ENCODE measurements around the gene LY6G5C.

GRCh38 chr6:31718265-31718664, 37.4 kb upstream of the LY6G5C start:
- no peak for TF ChIP-seq ZBTB33 (CRISPR knock-in tag; IDR thresholded peaks at IDR 0.05)
- no peak for TF ChIP-seq JUN (CRISPR knock-in tag; IDR thresholded peaks at IDR 0.05)
- no peak for TF ChIP-seq SMC3 (IDR thresholded peaks at IDR 0.05; ENCODE audit: low read length)
- TF ChIP-seq REST (IDR thresholded peaks at IDR 0.05; ENCODE audit: borderline replicate concordance in 1 of 2, low read depth in 1 of 2, low read length in 2 of 2) = no peak
- TF ChIP-seq CTCF (CRISPR knock-in tag; IDR thresholded peaks at IDR 0.05) = no peak
- no peak for TF ChIP-seq MAX (IDR thresholded peaks at IDR 0.05)
- no peak for TF ChIP-seq ZNF274 (CRISPR knock-in tag; IDR thresholded peaks at IDR 0.05)
- no peak for TF ChIP-seq MXI1 (IDR thresholded peaks at IDR 0.05; ENCODE audit: borderline replicate concordance, low read depth, low read length)
- no peak for TF ChIP-seq PREB (CRISPR knock-in tag; IDR thresholded peaks at IDR 0.05)
